HL-60 (cell line): ENCODE results near the gene PTPRG.

Experiments used
- GABPA ChIP-seq: IDR thresholded peaks from 2 replicates; pipeline ENCODE4 v1.6.1; 2012; ENCODE audit warnings: low read depth
- POLR2AphosphoS5 ChIP-seq: IDR thresholded peaks from 2 replicates; pipeline ENCODE4 v1.6.1; 2012; ENCODE audit warnings: low read depth
- SPI1 ChIP-seq: IDR thresholded peaks from 2 replicates; pipeline ENCODE4 v1.6.1; 2012; ENCODE audit warnings: low read depth, mild to moderate bottlenecking, borderline replicate concordance
- TF ChIP-seq, protein P1 (sequence below): IDR thresholded peaks from one replicate; pipeline ENCODE4 v1.5.1; 2011; ENCODE audit warnings: low read length, control low read depth, inconsistent platforms; ENCODE audit not compliant: insufficient read depth
- TF ChIP-seq, protein P2 (sequence below): IDR thresholded peaks from 2 replicates; pipeline ENCODE4 v1.6.1; 2012; ENCODE audit warnings: low read depth; ENCODE audit not compliant: insufficient replicate concordance

DNA sequence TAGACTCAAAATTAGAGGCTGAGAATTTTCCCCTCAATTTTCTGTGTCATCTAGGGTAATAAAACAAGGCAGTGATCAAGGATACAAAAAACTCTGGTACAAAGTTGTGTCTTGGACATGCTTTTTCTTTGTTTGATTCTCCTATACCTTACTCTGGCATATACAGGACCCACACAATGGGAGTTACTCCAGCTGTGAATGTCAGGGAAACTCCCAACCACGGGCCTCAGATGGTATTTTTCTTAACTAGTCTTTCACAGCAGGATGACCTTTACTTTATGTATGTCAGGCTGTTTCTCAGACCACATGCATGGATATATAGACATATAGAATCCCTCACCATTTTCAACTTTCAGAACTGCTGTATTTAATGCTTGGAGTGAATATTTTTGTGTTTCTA lies 770.6 kb downstream of the PTPRG start:
- TF ChIP-seq, protein P1, sequence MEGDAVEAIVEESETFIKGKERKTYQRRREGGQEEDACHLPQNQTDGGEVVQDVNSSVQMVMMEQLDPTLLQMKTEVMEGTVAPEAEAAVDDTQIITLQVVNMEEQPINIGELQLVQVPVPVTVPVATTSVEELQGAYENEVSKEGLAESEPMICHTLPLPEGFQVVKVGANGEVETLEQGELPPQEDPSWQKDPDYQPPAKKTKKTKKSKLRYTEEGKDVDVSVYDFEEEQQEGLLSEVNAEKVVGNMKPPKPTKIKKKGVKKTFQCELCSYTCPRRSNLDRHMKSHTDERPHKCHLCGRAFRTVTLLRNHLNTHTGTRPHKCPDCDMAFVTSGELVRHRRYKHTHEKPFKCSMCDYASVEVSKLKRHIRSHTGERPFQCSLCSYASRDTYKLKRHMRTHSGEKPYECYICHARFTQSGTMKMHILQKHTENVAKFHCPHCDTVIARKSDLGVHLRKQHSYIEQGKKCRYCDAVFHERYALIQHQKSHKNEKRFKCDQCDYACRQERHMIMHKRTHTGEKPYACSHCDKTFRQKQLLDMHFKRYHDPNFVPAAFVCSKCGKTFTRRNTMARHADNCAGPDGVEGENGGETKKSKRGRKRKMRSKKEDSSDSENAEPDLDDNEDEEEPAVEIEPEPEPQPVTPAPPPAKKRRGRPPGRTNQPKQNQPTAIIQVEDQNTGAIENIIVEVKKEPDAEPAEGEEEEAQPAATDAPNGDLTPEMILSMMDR, result no peak
- TF ChIP-seq, protein P2, sequence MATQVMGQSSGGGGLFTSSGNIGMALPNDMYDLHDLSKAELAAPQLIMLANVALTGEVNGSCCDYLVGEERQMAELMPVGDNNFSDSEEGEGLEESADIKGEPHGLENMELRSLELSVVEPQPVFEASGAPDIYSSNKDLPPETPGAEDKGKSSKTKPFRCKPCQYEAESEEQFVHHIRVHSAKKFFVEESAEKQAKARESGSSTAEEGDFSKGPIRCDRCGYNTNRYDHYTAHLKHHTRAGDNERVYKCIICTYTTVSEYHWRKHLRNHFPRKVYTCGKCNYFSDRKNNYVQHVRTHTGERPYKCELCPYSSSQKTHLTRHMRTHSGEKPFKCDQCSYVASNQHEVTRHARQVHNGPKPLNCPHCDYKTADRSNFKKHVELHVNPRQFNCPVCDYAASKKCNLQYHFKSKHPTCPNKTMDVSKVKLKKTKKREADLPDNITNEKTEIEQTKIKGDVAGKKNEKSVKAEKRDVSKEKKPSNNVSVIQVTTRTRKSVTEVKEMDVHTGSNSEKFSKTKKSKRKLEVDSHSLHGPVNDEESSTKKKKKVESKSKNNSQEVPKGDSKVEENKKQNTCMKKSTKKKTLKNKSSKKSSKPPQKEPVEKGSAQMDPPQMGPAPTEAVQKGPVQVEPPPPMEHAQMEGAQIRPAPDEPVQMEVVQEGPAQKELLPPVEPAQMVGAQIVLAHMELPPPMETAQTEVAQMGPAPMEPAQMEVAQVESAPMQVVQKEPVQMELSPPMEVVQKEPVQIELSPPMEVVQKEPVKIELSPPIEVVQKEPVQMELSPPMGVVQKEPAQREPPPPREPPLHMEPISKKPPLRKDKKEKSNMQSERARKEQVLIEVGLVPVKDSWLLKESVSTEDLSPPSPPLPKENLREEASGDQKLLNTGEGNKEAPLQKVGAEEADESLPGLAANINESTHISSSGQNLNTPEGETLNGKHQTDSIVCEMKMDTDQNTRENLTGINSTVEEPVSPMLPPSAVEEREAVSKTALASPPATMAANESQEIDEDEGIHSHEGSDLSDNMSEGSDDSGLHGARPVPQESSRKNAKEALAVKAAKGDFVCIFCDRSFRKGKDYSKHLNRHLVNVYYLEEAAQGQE, result no peak
- TF ChIP-seq POLR2AphosphoS5 (no peak), GABPA (no peak), SPI1 (no peak)
